Right ventricle myocardium inferior (tissue), 1 donor: Measurements from ENCODE around the gene BCAS3. TPM values are rescaled to one million over a fixed set of nuclear protein-coding genes. Genes with fewer than 3 reads are reported as not detected.
"Not testable (repeated sequence)": the region's sequence is repeated elsewhere in the genome, so short reads cannot be mapped to it uniquely, and the experiment has no call there.

Experiments used
- ATAC-seq: fragments of 200-7000 bp; cut with Tn5 transposase; one replicate; pipeline ENCODE4 v1.9.1; 2020; ENCODE audit warnings: mild to moderate bottlenecking, moderate library complexity
- DNase-seq: peaks from one replicate; pipeline ENCODE4 v3.0.0; 2021; ENCODE audit errors: missing footprints
- intact Hi-C: fragments of 100-400 bp; cut with DNase I; formaldehyde crosslinking; loops from one replicate; pipeline ENCODE4 v1.11.0; 2022
- total RNA-seq: library from RNA; stranded (reverse); fragmentation: NEBNext Ultra II Directional; extraction: Animal tissue kit (Norgen Biotek cat#: 25700); gene quantifications from one replicate; pipeline ENCODE4 v1.2.1, GENCODE V29; 2021
- donor health status: DM: no; HTN: yes; CAD: no; lungs with severe emphysema.

Gene BCAS3
- total RNA-seq, 1 donor from 2014 or later = 13.3 TPM

DNA sequence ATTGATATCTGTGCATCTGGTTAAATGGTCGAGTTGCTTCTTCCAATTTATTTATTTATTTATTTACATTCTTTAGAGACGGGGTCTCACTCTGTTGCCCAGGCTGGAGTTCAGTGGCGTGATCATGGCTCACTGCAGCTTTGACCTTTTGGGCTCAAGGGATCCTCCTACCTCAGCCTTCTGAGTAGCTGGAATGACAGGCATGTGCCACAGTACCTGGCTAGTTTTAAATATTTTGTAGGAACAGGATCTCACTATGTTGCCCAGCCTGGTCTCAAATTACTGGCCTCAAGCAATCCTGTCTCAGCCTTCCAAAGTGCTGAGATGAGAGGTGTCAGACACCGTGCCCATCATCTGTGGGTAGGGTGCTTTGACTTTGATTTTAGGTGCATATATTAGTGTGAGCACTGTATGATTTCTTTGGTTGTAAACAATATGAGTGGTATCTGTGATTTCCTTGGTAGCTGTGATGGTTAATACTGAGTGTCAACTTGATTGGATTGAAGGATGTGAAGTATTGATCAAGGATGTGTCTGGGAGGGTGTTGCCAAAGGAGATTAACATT lies 90.2 kb downstream of the BCAS3 start:
- intact Hi-C loops = no loop called here
- DNase-seq (no peak), ATAC-seq (no peak)

- intact Hi-C loops = no loop called here
- DNase-seq = no peak
- no peak for ATAC-seq
These were observed 91.7 kb downstream of the BCAS3 start for GRCh38 chr17:60769327-60769726.

GRCh38 chr17:60770946-60771422 lies 93.3 kb downstream of the BCAS3 start:
- intact Hi-C loops = no loop called here
- ATAC-seq = no peak

GRCh38 chr17:60771621-60772020 lies 94.0 kb downstream of the BCAS3 start:
- DNase-seq, intact Hi-C loops, ATAC-seq: not testable (repeated sequence)

More at GRCh38 chr17:60770946-60771422, 93.3 kb downstream of the BCAS3 start:
- no peak for DNase-seq

GRCh38 chr17:60773552-60773951 lies 95.9 kb downstream of the BCAS3 start:
- no peak for DNase-seq
- intact Hi-C loops = no loop called here
- ATAC-seq = no peak

DNA sequence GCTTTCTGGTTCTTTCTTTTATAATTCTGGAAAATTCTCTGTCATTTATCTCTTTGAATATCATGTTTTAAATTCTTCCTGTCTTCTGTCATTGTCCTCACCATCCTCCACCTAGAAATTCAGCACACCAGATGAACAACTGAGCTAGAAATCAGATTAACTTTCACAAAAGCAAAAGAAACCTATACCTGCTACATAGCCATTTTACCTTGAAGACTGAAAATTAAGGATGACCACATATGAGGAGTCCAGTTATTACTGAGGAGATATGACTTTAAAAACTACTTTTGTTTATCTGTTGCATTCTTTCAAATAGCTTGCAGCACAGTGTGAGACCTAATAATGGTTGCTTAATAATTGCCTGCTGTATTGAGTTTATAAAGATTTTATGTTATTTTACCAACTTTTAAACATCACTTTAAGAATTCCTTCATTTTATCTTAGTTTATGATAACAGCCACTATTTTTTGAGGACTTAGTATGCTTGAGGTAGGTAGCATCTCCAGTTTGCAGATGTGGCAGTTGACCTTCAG lies 104.3 kb downstream of the BCAS3 start:
- no peak for ATAC-seq
- intact Hi-C loops = no loop called here

GRCh38 chr17:60782742-60783141 lies 105.1 kb downstream of the BCAS3 start:
- ATAC-seq (no peak), DNase-seq (no peak)

More for the DNA sequence above, 104.3 kb downstream of the BCAS3 start:
- no peak for DNase-seq

DNA sequence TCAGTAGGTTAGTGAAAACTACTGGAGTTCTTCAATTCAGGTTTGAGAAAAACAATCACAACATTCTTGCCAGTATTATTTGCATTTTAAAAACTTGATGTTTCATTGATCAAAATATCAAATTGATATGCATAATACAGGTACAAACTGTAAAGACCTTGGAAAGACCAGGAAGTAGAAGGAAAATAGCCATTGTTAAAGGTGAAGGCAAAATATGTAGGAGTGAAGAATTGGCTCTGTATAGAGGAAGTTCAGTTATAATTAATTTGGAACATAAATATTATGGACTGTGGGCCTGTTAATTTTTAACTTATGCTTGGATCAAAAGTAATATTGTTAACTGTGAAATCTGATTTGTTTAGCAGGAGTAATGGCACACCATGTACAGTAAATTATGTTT lies 112.6 kb downstream of the BCAS3 start:
- no peak for ATAC-seq
- intact Hi-C loops = no loop called here
- no peak for DNase-seq

More at GRCh38 chr17:60782742-60783141, 105.1 kb downstream of the BCAS3 start:
- intact Hi-C loops = no loop called here

- peak; percentile 69 for ATAC-seq
These were observed 114.7 kb downstream of the BCAS3 start for GRCh38 chr17:60792250-60792898.

GRCh38 chr17:60798576-60798975 lies 120.9 kb downstream of the BCAS3 start:
- DNase-seq = no peak
- intact Hi-C loops = no loop called here

More at GRCh38 chr17:60792250-60792898, 114.7 kb downstream of the BCAS3 start:
- peak; percentile 53 for DNase-seq
- intact Hi-C loops = no loop called here

GRCh38 chr17:60802377-60802776 lies 124.7 kb downstream of the BCAS3 start:
- DNase-seq (no peak), ATAC-seq (no peak)
- intact Hi-C loops = no loop called here

More at GRCh38 chr17:60798576-60798975, 120.9 kb downstream of the BCAS3 start:
- no peak for ATAC-seq

DNA sequence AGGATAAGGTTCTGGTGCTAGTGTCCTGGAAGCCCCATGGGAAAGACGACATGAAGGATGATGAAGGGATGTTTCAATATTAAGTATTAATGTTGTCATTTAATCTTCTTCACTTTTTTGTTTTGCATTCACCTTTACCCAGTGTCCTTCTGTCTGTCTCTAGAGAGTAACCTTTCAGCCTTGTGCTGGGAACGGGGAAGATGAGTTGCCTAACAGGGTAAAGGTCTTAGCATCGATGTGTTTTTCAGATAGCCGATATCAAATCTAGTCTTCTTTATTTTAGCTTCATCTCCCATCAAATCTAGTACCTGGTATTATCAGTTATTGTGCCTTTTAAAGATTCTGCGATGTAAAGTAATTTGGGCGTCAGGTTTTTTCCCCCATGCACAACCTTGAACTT lies 125.4 kb downstream of the BCAS3 start:
- DNase-seq = no peak

GRCh38 chr17:60804831-60805230 lies 127.2 kb downstream of the BCAS3 start:
- intact Hi-C loops = no loop called here
- ATAC-seq (no peak), DNase-seq (no peak)

More for the DNA sequence above, 125.4 kb downstream of the BCAS3 start:
- no peak for ATAC-seq
- intact Hi-C loops = no loop called here

DNA sequence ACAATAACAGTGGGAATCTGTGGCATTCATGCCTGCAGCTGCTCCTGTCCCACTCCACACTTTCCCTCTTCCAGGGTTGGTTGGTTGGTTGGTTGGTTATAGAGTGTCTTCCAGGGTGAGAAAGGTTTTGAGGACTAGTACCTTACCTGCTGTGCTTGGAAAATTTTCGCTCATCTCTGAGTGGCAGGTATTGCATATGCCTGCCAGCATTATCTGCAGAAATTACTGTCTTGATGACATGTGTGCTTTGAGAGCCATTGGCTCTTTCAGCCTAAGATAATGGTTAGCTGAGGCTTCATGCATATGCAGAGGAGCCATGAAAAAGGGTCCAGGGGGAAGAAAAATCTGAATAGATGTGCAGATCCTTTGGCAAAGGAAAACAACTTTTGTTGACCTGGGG lies 131.8 kb downstream of the BCAS3 start:
- intact Hi-C loops = no loop called here
- no peak for ATAC-seq
- DNase-seq = no peak

GRCh38 chr17:60814941-60815340 lies 137.3 kb downstream of the BCAS3 start:
- ATAC-seq, DNase-seq, intact Hi-C loops: not testable (repeated sequence)

- ATAC-seq (no peak), DNase-seq (no peak)
- intact Hi-C loops = no loop called here
These were observed 139.5 kb downstream of the BCAS3 start for GRCh38 chr17:60817192-60817591.

DNA sequence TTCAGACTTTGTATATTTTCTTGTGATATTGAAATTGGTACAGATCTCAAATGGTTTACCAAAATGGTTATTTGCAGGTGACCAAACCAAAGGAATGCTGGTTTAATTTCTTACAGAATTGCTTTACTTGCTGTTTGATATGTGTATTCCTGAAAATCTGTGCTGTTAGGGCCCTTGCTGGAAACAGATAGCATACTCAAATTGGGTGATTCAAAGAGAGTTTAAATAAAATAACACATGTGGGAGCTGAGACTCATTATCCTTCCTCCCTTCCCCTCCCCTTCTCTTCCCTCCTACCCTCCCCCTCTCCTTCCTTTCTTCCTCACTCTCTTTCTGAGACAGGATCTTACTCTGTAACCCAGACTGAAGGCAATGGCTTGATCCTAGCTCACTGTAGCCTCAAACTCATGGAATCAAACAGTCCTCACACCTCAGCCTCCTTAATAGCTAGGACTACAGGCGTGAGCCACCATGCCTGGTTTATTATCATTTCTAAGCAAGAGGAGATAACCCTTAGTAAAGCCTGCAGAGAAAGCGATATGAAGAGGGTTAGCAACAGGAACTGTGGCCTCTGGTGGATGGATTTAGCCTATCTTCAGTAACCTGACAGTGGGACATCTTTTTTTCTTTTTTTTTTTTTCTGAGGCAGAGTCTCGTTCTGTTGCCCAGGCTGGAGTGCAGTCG lies 141.9 kb downstream of the BCAS3 start:
- no peak for DNase-seq
- ATAC-seq = no peak
- intact Hi-C loops = no loop called here

DNA sequence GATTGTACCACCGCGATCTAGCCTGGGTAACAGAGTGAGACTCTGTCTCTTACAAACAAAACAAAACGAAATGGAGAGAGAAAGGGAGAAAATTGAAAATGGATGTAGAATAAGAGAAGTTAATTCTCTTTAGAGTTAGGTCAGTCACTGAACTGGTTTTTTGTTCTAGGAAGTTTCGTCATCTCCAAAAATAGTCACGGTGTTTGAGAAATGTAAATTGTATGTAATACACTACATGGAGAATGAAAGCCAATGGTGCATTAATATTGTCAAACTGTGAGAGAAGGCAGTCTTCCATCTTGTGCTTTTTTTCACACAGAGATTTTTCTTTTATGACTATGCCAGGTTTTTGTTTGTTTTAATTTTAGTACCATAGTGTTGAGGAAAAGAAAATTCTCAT lies 145.9 kb downstream of the BCAS3 start:
- intact Hi-C loops = no loop called here
- ATAC-seq (no peak), DNase-seq (no peak)

GRCh38 chr17:60825351-60825750 lies 147.7 kb downstream of the BCAS3 start:
- ATAC-seq (no peak), DNase-seq (no peak)
- intact Hi-C loops = no loop called here

DNA sequence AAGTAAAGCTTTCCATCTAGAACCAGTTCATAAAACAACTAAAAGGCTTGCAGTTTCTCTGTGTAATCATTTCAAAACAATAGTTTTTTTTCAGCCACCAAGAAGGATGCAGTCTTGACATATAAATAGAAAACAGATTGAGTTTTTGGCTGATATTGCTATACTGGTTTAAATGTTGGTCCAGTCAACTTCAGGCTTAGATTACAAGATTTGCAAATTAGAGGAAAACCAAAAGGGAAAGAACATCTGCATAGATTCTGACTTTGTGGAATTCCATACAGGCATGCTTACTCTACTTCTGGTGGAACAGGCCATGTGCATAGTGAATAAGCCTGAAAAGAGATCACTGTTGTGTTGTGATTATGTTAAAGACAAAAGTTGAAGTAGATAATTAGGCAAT lies 150.3 kb downstream of the BCAS3 start:
- intact Hi-C loops = no loop called here
- no peak for ATAC-seq
- no peak for DNase-seq
